GM18508 (cell line): ENCODE data around the gene SEMA4A.
"Not testable (repeated sequence)": the region's sequence is repeated elsewhere in the genome, so short reads cannot be mapped to it uniquely, and the experiment has no call there.

Source experiments
- ATAC-seq: cut with Tn5 transposase; IDR thresholded peaks from one replicate; pipeline ENCODE4 v1.9.1; 2021; ENCODE audit warnings: moderate number of reproducible peaks; ENCODE audit not compliant: insufficient read depth, unreplicated experiment

Gene SEMA4A

DNA sequence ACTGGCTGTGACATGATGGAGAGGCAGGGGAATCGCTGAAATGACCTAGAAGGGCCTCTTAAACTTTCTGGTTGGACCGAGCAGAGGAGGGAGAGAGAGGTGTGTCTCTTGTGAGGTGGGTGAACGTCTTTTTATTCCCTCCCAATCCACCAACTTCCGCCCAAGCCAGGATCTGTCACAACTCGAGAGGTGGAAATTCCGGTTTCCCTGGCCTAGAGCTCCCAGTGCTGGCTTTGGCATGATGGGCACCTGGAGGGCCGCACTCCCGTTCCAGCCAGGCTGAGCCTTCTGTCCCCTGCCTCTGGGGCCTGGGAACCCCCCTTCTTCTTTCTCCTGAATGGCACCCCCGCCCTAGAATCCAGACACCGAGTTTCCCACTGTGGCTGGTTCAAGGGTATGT is at the start of gene SEMA4A:
SEMA4A (plus strand) TSS at position 224 of the 400 bp plus-strand sequence. CDS start 994 bp downstream, outside the sequence.
- ATAC-seq, result no peak

DNA sequence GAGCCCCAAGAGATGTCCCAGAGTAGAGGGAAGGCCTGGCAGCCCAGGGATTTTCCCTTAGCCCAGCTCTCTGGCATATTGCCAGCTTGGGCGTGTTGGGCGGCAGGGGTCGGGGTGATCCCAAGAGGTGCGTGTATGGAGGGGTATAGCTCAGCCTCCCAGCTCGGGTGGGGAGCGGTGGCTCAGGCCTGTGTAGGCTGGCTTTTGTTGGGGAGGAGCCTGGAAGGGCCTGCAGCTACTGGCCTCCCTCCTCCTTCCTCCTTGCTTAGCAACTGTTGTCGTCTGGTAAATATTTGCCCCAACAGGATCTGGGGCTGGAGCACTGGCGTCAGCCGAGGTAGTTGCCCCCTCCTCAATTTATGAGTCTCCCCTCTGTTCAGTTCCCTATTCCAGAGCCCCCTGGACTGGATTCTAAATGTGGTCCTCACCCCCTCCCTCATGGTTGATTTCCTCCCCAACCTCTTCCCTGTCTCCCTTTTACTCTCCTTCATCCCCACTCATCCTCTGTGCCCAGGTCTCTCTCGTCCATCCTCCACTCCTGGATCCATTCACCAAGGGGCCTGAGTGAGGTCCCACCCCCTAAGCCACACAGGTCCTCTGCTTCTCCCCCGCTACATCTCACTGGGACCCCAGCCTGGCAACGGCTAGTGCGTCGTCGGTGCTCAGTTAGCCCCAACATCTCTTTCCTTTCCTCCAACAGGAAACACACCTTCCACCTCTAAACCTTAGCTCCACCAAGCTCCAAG is 49.1 kb upstream of the SEMA4A start:
- no peak for ATAC-seq

DNA sequence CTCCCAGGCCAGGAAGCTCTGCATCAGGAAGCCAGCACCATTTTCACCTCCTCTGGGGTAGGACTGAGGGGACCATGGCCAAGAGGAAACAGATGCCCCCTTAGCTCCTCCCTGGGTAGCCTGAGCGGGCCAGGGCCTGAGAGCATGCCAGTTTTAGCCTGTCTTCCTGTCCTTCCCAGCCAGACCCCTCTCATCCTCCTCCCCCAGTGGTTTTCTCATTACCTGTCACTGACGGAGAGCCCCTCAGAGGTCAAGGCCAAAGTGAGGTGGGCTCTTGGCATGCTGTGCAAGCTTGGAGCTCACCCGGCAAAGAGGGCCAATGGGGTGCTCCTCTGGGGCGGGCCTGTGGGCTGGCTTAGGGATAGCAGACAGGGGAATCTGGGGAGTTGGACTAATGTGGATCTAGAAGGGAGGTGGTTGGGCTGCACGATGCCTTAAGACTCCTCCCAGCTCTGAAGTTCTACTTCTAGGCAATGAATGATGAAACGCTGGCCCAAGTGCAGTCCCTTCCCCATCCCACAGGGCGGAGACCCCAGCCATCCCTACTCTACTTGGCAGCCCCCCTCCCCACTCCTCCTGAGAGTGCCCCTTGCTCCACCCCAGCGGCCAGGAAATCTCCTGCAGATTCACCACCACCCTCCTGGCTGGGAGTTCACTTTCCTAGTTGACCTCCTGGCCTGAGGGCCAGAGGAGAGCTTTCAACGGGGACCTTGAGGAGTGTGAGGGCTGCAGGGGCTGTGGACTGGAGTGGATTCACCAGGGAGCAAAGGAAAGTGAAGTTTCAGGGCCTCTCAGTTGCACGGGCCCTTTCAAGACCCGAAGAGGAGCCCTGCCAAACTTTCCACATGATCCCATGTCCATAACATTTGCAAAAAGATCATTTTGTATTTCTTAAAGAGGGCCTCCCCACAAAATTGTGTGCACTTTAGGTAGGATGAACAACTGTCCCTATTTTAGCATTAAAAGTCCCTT is 48.2 kb upstream of the SEMA4A start:
- no peak for ATAC-seq

- peak; percentile 5 for ATAC-seq
These were observed 46.5 kb upstream of the SEMA4A start for GRCh38 chr1:156106624-156107488.

DNA sequence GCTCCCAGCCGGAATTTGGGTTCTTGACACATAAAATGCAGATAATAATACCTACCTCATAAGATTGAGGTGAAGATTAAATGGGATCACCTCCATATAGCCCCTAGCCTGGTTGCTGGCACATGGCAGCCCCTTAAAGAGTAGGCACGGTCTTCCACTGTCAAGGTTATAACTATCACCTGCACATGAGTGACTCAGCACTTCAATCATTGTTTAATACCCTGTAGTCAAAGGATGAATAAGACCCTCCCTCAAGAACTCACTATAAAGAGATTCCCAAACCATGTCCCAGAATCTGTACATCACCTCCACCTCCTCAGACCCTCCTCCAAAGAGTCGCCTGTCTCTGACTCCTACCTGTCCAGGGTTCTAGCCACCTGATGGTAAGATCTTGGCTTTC is 45.3 kb upstream of the SEMA4A start:
- ATAC-seq, result no peak

- no peak for ATAC-seq
These were observed 44.6 kb upstream of the SEMA4A start for GRCh38 chr1:156108664-156109241.

- no peak for ATAC-seq
These were observed 43.1 kb upstream of the SEMA4A start for GRCh38 chr1:156110252-156110651.

DNA sequence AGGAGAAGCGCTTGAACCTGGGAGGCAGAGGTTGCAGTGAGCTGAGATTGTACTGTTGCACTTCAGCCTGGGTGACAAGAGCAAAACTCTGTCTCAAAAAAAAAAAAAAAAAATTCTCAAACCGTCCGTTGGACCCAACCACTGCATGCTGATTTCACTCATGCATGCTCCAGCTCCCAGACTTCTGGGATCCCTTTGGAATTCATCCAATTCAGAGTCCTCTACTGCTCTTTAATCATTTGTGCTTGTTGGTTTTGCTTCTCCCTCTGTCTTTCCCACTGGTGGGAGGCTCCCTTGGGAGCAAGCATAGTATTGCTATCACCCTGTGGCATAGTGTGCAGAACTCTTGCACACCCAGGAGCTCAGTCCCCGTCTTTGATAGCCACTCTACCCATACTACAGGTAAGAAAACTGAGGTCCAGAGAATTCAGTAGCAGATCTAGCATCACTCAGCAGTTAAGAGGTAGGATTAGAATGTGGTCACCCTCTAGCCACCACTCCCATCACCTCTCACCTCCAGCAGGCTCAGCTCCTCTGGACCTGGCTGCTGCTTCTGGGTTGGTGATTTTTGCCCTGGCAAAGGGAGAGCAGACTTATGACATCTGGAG is 41.9 kb upstream of the SEMA4A start:
- ATAC-seq, result no peak

GRCh38 chr1:156112276-156113137 is 40.9 kb upstream of the SEMA4A start:
- no peak for ATAC-seq

GRCh38 chr1:156113282-156113950 is 40.0 kb upstream of the SEMA4A start:
- ATAC-seq, result no peak

- ATAC-seq, result no peak
These were observed 39.1 kb upstream of the SEMA4A start, which contains the start of gene LMNA for GRCh38 chr1:156114101-156114918. Gene LMNA (plus strand): TSS chr1:156114711. CDS start chr1:156114919, 208 bp downstream.

GRCh38 chr1:156114919-156115513 is 38.4 kb upstream of the SEMA4A start:
- ATAC-seq, result no peak

DNA sequence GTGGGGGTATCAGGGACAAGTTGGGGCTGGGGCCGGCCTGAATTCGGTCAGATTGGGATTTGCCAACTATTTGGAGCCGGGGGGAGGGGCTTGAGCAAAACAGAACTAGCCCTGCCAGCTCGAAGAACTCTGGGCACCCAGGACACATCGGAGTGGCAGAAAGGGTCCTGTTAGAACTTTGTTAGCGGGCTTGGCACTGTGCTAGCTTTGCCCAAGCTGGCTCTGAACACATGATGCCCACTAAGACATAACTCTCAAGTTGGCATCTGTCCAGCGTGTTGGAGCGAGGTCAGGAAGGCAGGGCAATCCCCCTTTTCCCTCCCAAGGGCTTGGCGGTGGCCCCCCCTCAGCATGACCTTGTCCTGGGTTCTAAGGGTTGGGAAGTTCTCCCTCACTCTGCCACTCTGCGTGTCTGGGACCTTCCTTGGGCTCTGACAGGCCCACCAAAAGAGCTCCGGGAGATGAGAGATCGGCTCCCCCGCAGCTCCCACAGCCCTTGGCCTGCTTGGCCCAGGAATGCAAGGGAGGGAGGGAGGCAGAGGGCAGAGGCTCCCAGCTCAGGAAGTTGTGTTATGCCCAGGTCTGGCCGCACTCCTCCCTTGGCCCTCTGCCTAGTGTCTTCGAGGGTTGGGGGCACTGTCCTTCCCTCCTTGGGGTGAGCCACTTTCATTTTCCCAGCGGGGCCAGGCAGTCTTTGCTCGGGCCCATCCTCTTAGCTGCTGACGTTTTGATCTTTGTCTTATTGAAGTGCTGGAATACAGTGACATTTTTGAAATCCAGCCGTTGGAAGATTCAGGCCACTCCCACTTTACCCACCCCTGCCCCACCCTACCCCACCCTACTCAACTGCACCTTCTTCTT is 37.6 kb upstream of the SEMA4A start:
- ATAC-seq, result no peak

DNA sequence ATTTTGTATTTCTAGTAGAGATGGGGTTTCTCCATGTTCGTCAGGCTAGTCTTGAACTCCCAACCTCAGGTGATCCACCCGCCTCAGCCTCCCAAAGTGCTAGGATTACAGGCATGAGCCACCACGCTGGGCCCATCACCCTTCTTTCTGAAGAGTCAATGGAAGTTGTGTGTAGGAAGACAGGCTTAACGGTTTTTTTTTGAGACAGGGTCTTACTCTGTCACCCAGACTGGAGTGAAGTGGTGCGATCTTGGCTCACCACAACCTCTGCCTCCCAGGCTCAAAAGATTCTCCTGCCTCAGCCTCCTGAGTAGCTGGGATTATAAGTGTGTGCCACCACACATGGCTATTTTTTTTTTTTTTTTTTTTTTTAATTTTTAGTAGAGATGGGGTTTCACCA is 36.7 kb upstream of the SEMA4A start:
- ATAC-seq, result not testable (repeated sequence)

- ATAC-seq, result no peak
These were observed 35.8 kb upstream of the SEMA4A start for GRCh38 chr1:156117414-156118176.
